ENCODE results near the gene DAPK2.

- TF ChIP-seq CTCF (IDR thresholded peaks at IDR 0.05; ENCODE audit: insufficient read depth, low read length) = no peak
- TF ChIP-seq SPI1 (IDR thresholded peaks at IDR 0.05; ENCODE audit: borderline replicate concordance, low read depth) = no peak
- TF ChIP-seq GABPA (IDR thresholded peaks at IDR 0.05; ENCODE audit: low read depth) = no peak
These were observed 49.4 kb downstream of the DAPK2 start for GRCh38 chr15:63996794-63997357.

Measured in HL-60 (cell line).